Measurements from ENCODE around the gene CNGA4.
"Not testable (repeated sequence)": the region's sequence is repeated elsewhere in the genome, so short reads cannot be mapped to it uniquely, and the experiment has no call there.

Gene CNGA4

GRCh38 chr11:6228520-6228919 is 10.4 kb upstream of the CNGA4 start:
- DNase-seq, result no peak

GRCh38 chr11:6229911-6230310 is 9.0 kb upstream of the CNGA4 start:
- no peak for DNase-seq

DNA sequence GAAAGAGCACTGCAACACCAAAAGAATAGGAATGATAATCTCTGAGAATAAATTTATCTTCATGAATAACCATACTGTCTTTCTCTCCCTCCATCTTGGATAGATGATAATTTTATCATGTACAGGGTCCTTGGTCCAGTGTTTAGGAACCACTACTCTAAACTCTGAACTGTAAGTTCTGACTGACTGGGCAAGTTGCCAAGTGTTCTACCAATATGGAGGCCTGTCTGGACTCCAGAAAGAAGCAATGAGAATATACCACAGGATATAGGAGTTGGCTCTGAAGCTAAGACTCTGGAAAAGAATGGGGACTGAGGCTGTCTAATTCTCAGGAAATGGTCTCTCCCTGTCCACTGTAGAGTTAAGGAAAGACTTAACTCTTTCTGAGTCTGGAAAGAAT is 6.0 kb upstream of the CNGA4 start:
- no peak for DNase-seq

DNA sequence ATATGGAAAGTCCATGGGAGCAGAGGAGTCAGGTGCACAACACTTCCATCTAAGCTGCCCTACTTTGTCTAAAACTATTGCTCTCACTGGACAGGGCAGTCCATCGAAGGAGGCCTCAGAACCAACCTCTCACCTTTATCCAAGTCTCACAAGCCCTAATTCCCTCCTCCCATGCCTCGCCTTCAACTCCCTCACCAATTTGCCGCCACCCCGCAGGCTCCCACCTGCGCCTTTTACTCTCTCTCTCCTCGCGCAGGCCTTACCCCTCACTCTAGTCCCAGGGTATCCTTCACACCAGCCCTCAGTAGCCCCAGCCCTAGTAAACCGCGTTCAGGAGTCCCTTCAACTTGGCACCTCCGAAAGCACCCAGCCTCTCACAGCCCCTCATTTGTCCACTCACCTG is 4.9 kb upstream of the CNGA4 start:
- DNase-seq, result no peak

DNA sequence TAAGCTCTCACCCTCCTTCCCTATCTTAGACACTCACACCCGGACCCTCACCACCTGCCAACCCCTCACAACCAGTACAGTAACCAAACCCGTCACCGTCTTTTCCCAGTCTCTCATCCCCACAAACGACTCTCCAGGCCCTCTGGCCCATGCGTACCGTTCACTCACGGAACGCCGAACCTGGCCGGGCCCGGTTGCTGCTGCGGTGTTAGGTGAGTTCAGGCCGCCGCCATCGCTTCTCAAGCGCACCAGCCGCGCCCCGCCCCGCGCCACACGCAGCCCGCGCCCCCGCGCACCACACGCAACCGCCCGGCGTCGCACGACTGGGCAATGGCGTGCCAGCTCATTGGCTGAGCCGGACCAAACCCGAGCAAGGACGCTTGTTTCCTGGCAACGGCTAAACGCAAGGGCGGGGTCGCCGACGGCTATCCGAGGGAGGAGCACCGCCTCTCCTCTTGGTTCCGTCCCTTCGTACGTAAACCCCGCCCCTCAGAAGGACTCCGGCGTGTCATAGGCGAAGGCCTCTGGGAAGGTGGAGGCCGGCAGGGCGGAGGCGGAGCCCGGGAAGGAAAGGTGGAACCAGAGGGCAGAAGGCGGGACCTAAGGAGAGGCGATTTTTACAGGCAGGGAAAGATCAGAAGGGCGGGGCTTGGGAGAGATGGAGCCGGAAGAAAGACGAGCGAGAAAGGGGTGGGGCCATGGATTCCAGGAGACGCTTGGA is 4.3 kb upstream of the CNGA4 start, which contains the start of gene FHIP1B:
Gene FHIP1B, minus strand, starts transcription at position 250 of the 721 bp plus-strand sequence. CDS start 10,120 bp downstream, outside the sequence.
- peak; percentile 97 for DNase-seq

DNA sequence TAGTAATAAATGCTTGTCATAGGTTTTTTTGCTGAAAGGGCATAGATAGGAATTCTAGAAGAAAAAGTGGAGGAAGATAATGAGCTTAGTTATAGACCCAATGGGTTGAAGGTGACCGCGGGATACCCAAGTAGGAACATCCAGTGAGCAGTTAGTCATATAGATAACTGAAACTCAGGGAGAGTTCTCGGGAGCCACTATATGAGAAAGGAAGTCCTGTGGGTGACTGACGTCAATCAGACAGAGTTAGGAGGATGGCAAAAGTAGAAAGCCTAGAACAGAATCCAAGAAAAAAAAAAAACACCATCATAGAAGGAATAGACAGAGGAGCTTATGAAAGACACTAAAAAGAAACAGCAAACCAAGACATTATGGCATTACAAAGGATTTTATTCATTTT is 1.6 kb upstream of the CNGA4 start:
- DNase-seq, result no peak

DNA sequence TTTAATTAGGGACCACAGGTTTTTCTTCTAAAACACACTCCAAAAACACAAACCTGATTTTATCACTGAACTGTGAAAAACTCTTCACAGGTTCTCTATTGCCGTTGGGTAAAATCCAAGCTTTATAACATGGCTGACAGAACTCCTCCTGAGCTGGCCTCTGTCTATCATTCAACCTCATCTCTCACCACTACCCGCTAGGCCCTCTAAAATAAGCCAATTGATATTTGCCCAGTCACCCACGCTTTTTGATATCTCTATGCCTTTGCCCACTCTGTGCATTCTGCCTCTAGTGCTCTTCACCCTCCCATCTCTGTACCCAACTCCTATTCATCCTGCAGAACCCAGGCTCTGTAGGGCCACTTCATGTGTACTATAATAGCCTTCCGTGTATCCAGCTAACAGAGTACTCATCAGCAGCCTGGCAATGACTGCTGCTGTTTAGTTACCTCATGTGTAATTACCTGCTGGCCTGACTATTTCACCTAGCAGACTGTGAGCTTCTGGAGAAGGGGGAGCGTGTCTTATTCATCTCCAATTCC is 1.1 kb upstream of the CNGA4 start:
- DNase-seq, result no peak

GRCh38 chr11:6240139-6240538 is 1.2 kb downstream of the CNGA4 start:
- DNase-seq, result no peak

- DNase-seq, result no peak
Observed at GRCh38 chr11:6240781-6241180, 1.9 kb downstream of the CNGA4 start.

GRCh38 chr11:6241316-6241715 is 2.4 kb downstream of the CNGA4 start:
- no peak for DNase-seq

DNA sequence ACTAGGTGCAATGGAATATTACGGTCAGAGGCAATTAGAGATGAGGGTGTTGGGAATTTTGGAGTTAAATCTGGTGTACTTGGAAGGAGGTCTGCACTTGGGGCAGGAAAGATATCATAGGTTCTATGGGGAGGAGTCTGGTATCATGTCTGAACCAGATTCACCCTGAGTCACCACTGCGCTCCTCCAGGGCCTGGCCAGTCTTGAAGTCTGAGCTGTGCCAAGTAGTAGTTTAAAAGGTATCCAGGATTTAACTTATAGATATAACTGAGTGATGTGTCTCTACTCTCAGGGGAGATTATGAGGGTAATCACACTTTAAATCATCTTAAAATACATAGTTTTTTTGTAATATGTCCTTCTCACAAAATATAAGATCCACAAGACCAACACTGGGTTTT is 6.6 kb downstream of the CNGA4 start:
- DNase-seq, result no peak

DNA sequence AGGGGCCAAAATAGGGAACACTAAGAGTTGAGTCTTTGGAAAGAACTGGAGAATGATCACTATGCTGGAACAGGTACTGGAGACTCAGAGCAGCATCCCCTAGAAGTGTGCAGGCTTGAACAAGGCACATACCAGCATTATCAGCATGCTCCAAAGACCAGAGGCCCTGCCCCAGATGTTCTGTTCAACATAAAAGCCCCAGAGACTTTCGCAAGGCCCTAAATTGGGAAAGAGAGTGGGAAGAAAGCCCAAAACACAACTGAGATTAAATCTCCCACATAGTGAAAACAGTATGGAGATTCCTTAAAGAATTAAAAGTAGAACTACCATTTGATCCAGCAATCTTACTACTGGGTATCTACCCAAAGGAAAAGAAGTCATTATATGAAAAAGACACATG is 9.4 kb downstream of the CNGA4 start:
- no peak for DNase-seq

DNA sequence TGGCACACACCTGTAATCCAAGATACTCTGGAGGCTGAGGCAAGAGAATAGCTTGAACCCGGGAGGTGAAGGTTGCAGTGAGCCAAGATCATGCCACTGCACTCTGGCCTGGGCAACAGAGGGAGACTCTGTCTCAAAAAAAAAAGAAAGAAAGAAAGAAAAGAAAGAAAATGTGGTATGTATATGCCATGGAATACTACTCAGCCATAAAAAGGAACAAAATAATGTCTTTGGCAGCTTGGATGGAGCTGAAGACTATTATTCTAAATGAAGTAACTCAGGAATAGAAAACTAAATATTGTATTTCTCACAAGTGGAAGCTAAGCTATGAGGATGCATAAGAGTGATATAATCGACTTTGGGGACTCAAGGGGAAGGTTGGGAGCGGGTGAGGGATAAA is 10.0 kb downstream of the CNGA4 start:
- DNase-seq, result not testable (repeated sequence)

GRCh38 chr11:6249770-6250555 is 11.1 kb downstream of the CNGA4 start:
- no peak for DNase-seq

GRCh38 chr11:6251120-6251733 is 12.3 kb downstream of the CNGA4 start:
- peak; percentile 13 for DNase-seq

GRCh38 chr11:6251990-6252473 is 13.1 kb downstream of the CNGA4 start:
- no peak for DNase-seq

DNA sequence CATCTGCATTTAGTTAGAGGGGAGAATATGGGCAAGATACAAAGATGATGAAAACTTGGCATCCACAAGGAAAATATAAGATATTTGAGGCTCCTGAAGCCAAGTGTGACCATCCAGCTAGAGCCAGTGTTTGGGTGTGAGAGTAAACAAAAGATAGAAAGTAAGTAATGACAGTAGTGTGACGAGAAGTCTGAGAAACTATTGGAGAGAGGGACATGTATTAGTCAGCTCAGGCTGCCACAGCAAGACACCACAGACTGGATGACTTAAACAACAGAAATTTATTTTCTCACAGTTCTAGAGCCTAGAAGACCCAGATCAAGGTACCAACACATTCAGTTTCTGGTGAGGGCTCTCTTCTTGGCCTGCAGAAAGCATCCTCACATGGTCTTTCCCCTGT is 14.3 kb downstream of the CNGA4 start:
- no peak for DNase-seq

GRCh38 chr11:6258141-6258540 is 19.3 kb downstream of the CNGA4 start:
- DNase-seq, result no peak

GRCh38 chr11:6258571-6259081 is 19.7 kb downstream of the CNGA4 start:
- no peak for DNase-seq

- DNase-seq, result no peak
Observed at GRCh38 chr11:6260207-6260726, 21.4 kb downstream of the CNGA4 start.

DNA sequence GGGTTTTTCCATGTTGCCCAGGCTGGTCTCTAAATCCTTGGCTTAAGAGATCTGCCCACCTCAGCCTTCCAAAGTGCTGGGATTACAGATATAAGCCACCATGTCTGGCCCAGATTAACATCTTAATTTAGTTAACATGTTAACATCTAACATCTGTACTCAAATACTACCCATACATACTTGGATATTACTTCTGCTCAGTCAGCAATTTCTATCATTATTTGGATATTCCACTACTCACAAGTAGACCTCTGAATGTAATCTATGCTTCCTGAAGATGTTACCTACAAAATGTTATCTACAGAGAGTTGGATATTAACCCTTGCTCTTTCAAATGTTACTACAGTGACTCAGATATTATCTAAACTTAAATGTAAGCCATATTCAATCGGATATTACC is 24.8 kb downstream of the CNGA4 start:
- no peak for DNase-seq

DNA sequence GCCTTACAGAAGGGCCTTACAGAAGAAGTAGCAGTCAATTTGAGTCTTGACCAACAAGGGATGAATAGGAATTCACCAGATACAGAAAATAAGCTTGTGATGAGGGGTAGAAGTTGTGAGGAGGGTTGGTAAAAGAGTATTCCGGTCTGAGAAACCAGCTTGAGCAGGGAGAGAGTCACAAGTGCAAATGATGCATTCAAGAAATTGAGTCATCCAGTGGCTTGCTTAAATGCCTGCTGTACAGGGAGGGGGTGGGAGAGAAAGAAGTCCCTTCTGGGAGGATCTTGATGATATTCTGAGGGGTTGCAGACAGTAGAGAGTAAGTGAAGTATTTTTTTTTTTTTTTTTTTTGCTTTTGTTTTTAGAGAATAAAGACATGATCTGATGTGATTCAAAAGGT is 29.9 kb downstream of the CNGA4 start:
- no peak for DNase-seq

DNA sequence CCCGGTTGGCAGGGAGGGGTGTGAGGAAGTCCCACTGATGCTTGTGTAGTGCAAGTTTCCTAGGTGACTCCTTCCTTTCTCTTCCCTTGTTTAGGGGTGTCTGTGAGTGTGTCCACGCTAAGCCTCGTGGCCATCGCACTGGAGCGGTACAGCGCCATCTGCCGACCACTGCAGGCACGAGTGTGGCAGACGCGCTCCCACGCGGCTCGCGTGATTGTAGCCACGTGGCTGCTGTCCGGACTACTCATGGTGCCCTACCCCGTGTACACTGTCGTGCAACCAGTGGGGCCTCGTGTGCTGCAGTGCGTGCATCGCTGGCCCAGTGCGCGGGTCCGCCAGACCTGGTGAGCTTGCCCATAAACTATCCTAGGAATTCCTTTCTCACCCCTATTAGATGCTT is 31.1 kb downstream of the CNGA4 start:
- no peak for DNase-seq
